HEK293 (cell line): ENCODE measurements around the gene PROM2.

ENCODE experiments used
- MZF1 ChIP-seq: fragments of 450-650 bp; formaldehyde crosslinking; IDR thresholded peaks from 2 replicates; pipeline ENCODE4 v1.5.1; 2017; ENCODE audit warnings: missing biosample characterization, missing genetic modification characterization, borderline replicate concordance
- YY1 ChIP-seq: fragments of 450-650 bp; formaldehyde crosslinking; IDR thresholded peaks from 2 replicates; pipeline ENCODE4 v1.5.1; 2018; ENCODE audit warnings: missing biosample characterization, missing genetic modification characterization
- ZBTB44 ChIP-seq: fragments of 450-650 bp; IDR thresholded peaks from 2 replicates; pipeline ENCODE4 v1.5.1; 2018; ENCODE audit warnings: missing biosample characterization, mild to moderate bottlenecking, missing genetic modification characterization
- ZNF174 ChIP-seq: fragments of 450-650 bp; formaldehyde crosslinking; IDR thresholded peaks from 2 replicates; pipeline ENCODE4 v1.5.0; 2017; ENCODE audit warnings: missing biosample characterization, mild to moderate bottlenecking, missing genetic modification characterization
- ZNF404 ChIP-seq: fragments of 450-650 bp; formaldehyde crosslinking; IDR thresholded peaks from 2 replicates; pipeline ENCODE4 v1.5.1; 2017; ENCODE audit warnings: missing biosample characterization, missing genetic modification characterization
- ZNF473 ChIP-seq: fragments of 450-650 bp; formaldehyde crosslinking; IDR thresholded peaks from 2 replicates; pipeline ENCODE4 v1.5.1; 2017; ENCODE audit warnings: missing biosample characterization, missing genetic modification characterization
- ZNF549 ChIP-seq: fragments of 450-650 bp; IDR thresholded peaks from 2 replicates; pipeline ENCODE4 v1.5.1; 2018; ENCODE audit warnings: missing biosample characterization, missing genetic modification characterization, mild to moderate bottlenecking, inconsistent platforms, moderate library complexity
- ZNF555 ChIP-seq: fragments of 450-650 bp; formaldehyde crosslinking; conservative IDR thresholded peaks from 2 replicates; pipeline ENCODE4 v1.5.1; 2017; ENCODE audit warnings: missing biosample characterization, mild to moderate bottlenecking, missing genetic modification characterization, inconsistent platforms
- ZNF677 ChIP-seq: fragments of 450-650 bp; IDR thresholded peaks from 2 replicates; pipeline ENCODE4 v1.5.0; 2018; ENCODE audit warnings: missing biosample characterization, mild to moderate bottlenecking, missing genetic modification characterization, moderate library complexity
- ZXDB ChIP-seq: fragments of 450-650 bp; formaldehyde crosslinking; IDR thresholded peaks from 2 replicates; pipeline ENCODE4 v1.5.1; 2016; ENCODE audit warnings: missing biosample characterization, missing genetic modification characterization
- TF ChIP-seq, protein P1 (sequence below): fragments of 450-650 bp; formaldehyde crosslinking; IDR thresholded peaks from 2 replicates; pipeline ENCODE4 v1.5.1; 2016; ENCODE audit warnings: missing biosample characterization, missing genetic modification characterization

DNA sequence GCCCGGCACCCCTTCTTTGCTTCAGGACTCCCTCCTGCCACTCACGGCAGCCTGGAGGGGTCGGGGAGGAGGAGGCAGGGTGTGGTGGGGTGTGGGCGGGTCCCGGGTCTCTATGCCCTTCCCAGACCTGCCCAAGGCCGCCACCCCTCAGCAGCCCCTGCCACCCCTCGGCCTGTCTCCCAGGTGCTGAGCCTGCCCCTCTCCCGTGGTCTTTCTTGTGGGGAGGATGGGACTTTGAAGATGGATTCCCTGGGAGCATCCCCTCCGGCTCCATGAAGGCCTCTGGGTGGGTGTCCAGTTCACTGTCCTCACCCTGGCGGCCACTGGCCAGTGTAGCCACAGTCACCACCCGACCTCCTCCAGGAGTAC is 46.1 kb downstream of the PROM2 start:
- TF ChIP-seq ZNF174 (no peak), ZNF555 (tag by site-specific recombination) (no peak), YY1 (tag by site-specific recombination) (no peak), MZF1 (no peak), ZNF404 (tag by site-specific recombination) (no peak), ZNF473 (no peak), ZNF677 (tag by site-specific recombination) (no peak), ZXDB (tag by site-specific recombination) (no peak), ZNF549 (tag by site-specific recombination) (no peak), ZBTB44 (tag by site-specific recombination) (no peak)
- TF ChIP-seq, protein P1, sequence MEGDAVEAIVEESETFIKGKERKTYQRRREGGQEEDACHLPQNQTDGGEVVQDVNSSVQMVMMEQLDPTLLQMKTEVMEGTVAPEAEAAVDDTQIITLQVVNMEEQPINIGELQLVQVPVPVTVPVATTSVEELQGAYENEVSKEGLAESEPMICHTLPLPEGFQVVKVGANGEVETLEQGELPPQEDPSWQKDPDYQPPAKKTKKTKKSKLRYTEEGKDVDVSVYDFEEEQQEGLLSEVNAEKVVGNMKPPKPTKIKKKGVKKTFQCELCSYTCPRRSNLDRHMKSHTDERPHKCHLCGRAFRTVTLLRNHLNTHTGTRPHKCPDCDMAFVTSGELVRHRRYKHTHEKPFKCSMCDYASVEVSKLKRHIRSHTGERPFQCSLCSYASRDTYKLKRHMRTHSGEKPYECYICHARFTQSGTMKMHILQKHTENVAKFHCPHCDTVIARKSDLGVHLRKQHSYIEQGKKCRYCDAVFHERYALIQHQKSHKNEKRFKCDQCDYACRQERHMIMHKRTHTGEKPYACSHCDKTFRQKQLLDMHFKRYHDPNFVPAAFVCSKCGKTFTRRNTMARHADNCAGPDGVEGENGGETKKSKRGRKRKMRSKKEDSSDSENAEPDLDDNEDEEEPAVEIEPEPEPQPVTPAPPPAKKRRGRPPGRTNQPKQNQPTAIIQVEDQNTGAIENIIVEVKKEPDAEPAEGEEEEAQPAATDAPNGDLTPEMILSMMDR = no peak
